HepG2 (cell line): ENCODE results near the gene TRDN. TPM values are rescaled to one million over a fixed set of nuclear protein-coding genes. Genes with fewer than 3 reads are reported as not detected.

ENCODE experiments used
- HIC2 ChIP-seq: sonication (generic); formaldehyde crosslinking; IDR thresholded peaks from 2 replicates; pipeline ENCODE4 v1.9.0; 2022; ENCODE audit warnings: low read depth, missing genetic modification reagents
- PREB ChIP-seq: sonication (generic); formaldehyde crosslinking; IDR thresholded peaks from 2 replicates; pipeline ENCODE4 v1.4.0; 2020; ENCODE audit warnings: missing genetic modification reagents
- ZBTB21 ChIP-seq: sonication (generic); formaldehyde crosslinking; IDR thresholded peaks from 2 replicates; pipeline ENCODE4 v1.4.0; 2020; ENCODE audit warnings: missing genetic modification reagents
- ZBTB7A ChIP-seq: sonication (generic); formaldehyde crosslinking; IDR thresholded peaks from 2 replicates; pipeline ENCODE4 v1.8.0; 2022; ENCODE audit warnings: mild to moderate bottlenecking, missing genetic modification reagents
- ZNF430 ChIP-seq: sonication (generic); formaldehyde crosslinking; IDR thresholded peaks from 2 replicates; pipeline ENCODE4 v1.9.0; 2021; ENCODE audit warnings: mild to moderate bottlenecking, missing genetic modification reagents
- ZNF530 ChIP-seq: sonication (generic); formaldehyde crosslinking; IDR thresholded peaks from 2 replicates; pipeline ENCODE4 v1.5.0; 2020; ENCODE audit warnings: low read depth, mild to moderate bottlenecking, missing genetic modification reagents
- ZNF569 ChIP-seq: sonication (generic); formaldehyde crosslinking; IDR thresholded peaks from 2 replicates; pipeline ENCODE4 v1.5.0; 2020; ENCODE audit warnings: mild to moderate bottlenecking, missing genetic modification reagents, moderate library complexity, borderline replicate concordance
- ZNF687 ChIP-seq: sonication (generic); formaldehyde crosslinking; IDR thresholded peaks from 2 replicates; pipeline ENCODE4 v1.5.1; 2020; ENCODE audit warnings: mild to moderate bottlenecking, missing genetic modification reagents, moderate library complexity
- ZSCAN20 ChIP-seq: sonication (generic); formaldehyde crosslinking; IDR thresholded peaks from 2 replicates; pipeline ENCODE4 v1.4.0; 2020; ENCODE audit warnings: missing genetic modification reagents, mild to moderate bottlenecking, borderline replicate concordance
- polyA plus RNA-seq, 8 experiments: library from polyadenylated mRNA; depleted of rRNA in 3 of 8; stranded (reverse) in 7 of 8; unstranded in 1 of 8; fragments of >200 nt; fragmentation: Illumina TruSeq in 4 of 8; extraction: Trizol in 4 of 8; gene quantifications; 2 replicates each; pipeline versions ENCODE4 v1.2.1 to v1.2.3, GENCODE V29; 2011 to 2016; ENCODE audit warnings: low read depth in 4 of 8, missing spikeins in 1 of 8, mixed read lengths in 1 of 8; ENCODE audit not compliant: insufficient read depth in 1 of 8
- total RNA-seq, 5 experiments: library from RNA; depleted of rRNA; stranded (reverse); fragments of >200 nt; fragmentation: Illumina TruSeq; extraction: Trizol; gene quantifications; 2 replicates each; pipeline ENCODE4 v1.2.3, GENCODE V29; 2016; ENCODE audit warnings: low read depth in 1 of 5

TRDN gene
- total and polyA plus RNA-seq, 2 of the 13 experiments (the other 11 are each of a cell fraction or from before 2014, with no cell fraction given): not detected

GRCh38 chr6:123533862-123534648, 102.7 kb downstream of the TRDN start (continued):
- TF ChIP-seq HIC2 (CRISPR knock-in tag): no peak
- TF ChIP-seq ZBTB7A (CRISPR knock-in tag): no peak
- TF ChIP-seq ZNF687 (CRISPR knock-in tag): no peak
- no peak for TF ChIP-seq ZNF569
- no peak for TF ChIP-seq ZBTB21 (CRISPR knock-in tag)
- no peak for TF ChIP-seq ZNF430 (CRISPR knock-in tag)
- no peak for TF ChIP-seq ZNF530
- TF ChIP-seq PREB (CRISPR knock-in tag): no peak
- TF ChIP-seq ZSCAN20 (CRISPR knock-in tag): no peak
